ENCODE results near the gene PRDM12.

Gene PRDM12

DNA sequence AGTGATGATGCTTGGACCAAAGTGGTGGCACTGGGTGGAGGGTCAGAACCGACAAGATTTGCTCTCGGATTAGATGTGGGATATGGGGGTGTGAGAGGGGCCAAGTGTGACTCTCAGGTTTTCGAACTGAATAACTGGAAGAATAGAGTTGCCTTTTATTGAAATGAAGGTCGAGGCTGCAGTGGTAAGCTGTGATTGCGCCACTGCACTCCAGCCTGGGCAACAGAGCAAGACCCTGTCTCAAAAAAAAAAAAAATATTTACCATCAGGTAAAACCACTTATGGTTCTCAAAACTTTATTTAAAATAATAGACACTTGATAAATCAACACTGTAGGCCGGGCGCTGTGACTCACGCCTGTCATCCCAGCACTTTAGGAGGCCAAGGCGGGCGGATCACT is 56.4 kb downstream of the PRDM12 start:
- no peak for DNase-seq (ENCODE audit: low read depth, low spot score)

- DNase-seq (ENCODE audit: low read depth, low spot score) = no peak
Measured at GRCh38 chr9:130728721-130729120, 64.3 kb downstream of the PRDM12 start.

- DNase-seq (ENCODE audit: low read depth, low spot score) = no peak
Measured at GRCh38 chr9:130729145-130729544, 64.8 kb downstream of the PRDM12 start.

GRCh38 chr9:130731355-130731754 is 67.0 kb downstream of the PRDM12 start:
- no peak for DNase-seq (ENCODE audit: low read depth, low spot score)

GRCh38 chr9:130732136-130732535 is 67.7 kb downstream of the PRDM12 start:
- no peak for DNase-seq (ENCODE audit: low read depth, low spot score)

Data from activated CD4-positive, CD25-positive, alpha-beta regulatory T cell treated with anti-CD3 and anti-CD28 coated beads, Interleukin-2, amount 50 U/mL, for 16 hours (primary cell).